CD4-positive, alpha-beta T cell treated with Interleukin-15 for 4 hours (primary cell): ENCODE data around the gene QRSL1.
"Not testable (repeated sequence)": the region's sequence is repeated elsewhere in the genome, so short reads cannot be mapped to it uniquely, and the experiment has no call there.

Experiments
- DNase-seq: peaks from one replicate; pipeline ENCODE4 v3.0.0-alpha.2; 2020; ENCODE audit warnings: low spot score

Gene QRSL1, protein sequence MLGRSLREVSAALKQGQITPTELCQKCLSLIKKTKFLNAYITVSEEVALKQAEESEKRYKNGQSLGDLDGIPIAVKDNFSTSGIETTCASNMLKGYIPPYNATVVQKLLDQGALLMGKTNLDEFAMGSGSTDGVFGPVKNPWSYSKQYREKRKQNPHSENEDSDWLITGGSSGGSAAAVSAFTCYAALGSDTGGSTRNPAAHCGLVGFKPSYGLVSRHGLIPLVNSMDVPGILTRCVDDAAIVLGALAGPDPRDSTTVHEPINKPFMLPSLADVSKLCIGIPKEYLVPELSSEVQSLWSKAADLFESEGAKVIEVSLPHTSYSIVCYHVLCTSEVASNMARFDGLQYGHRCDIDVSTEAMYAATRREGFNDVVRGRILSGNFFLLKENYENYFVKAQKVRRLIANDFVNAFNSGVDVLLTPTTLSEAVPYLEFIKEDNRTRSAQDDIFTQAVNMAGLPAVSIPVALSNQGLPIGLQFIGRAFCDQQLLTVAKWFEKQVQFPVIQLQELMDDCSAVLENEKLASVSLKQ

DNA sequence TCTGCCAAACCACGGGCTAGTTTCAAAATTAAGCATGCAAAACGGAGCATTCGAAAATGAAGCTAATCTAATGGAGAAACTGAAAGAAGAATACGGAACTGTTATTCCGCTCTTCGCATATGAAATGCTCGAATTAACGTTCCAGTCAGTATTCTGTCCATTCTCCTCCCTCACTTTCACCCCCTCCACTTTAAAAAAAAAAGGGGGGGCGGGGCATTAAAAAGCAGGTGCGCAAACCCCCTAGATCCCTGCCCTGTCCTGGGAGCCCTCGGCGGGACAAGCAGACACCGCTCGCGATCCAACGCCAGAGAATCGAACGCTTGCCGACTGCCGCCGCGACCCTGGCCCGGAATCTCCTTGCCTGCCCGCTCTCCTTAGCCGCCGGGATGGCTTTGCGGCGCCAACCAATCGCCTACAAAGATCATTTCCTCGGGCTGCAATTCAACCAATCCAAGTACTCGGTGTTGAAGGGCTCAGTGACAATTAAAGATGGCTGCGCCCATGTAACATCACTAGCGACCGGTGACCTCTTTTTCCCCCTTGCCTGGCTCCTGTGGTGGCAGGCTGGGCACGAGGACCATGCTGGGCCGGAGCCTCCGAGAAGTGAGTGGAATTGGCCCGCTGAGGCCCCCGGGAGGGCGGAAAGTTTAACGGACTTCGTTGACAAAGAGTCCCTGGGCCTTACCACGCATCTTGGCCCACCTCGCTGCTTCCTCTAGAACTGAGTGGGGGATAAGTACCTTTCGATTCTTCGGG is at the start of gene QRSL1, which contains the start of gene RTN4IP1:
Gene QRSL1, plus strand, starts transcription at position 476 of the 756 bp plus-strand sequence. Its CDS starts 104 bp downstream, at position 580.
Gene RTN4IP1, minus strand, starts transcription at position 396 of the 756 bp plus-strand sequence. CDS start 477 bp downstream, outside the sequence.
- peak; percentile 94 for DNase-seq

DNA sequence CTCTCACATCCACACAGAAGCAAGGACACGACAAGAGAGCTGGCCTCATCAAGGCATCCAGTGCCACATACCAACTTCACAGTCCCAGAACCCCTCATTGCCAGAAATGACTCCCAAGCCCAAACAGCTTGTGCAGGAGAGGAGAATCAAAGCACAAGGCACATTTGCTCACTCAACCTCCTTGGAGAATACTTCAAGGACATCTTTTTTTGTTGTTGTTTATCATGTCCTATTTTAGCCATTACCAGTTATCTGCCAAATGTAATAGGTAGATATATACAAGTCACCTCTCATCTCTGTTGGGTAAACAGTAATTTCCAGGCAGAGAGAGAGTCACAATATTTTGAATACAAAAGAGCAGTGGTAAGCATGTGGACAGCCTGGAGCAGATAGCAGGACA is 47.9 kb upstream of the QRSL1 start:
- no peak for DNase-seq

DNA sequence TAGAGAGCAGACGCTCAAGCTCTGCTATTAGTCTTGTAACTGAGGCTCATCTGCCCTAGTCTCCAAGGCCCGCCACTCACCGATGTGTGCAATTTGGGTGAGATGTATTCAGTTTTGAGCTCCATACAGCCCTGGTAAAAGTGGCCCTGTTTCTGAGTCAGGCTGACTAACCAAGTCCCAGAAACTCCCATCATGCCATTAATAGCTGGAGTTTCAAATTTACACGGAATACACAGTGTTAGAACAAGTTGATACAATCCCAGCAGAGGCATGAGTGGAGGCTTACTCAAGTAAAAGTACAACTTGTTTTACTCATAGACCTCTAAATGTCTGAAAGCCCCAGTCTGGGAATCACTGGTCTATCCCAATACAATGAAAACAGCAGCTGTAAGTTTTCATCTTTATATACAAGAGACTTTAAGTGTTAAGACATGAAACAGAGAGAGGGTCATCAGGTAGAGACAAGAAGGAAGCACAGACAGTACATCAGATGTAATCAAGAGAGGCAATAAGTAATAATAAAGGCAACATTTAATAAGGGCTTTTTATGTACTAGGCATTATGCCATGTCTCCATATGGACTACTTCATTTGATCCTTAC is 42.5 kb upstream of the QRSL1 start:
- no peak for DNase-seq

DNA sequence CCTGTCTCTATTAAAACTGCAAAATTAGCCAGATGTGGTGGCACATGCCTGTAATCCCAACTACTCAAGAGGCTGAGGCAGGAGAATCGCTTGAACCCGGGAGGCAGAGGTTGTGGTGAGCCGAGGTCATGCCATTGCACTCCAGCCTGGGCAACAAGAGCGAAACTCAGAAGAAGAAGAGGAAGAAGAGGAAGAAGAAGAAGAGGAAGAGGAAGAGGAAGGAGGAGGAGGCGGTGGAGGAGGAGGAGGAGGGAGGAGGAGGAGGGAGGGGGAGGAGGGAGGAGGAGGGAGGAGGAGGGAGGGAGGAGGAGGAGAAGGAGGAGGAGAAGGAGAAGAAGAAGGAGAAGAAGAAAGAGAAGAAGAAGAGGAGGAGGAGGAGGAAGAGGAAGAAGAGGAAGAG is 40.4 kb upstream of the QRSL1 start:
- DNase-seq, result not testable (repeated sequence)

DNA sequence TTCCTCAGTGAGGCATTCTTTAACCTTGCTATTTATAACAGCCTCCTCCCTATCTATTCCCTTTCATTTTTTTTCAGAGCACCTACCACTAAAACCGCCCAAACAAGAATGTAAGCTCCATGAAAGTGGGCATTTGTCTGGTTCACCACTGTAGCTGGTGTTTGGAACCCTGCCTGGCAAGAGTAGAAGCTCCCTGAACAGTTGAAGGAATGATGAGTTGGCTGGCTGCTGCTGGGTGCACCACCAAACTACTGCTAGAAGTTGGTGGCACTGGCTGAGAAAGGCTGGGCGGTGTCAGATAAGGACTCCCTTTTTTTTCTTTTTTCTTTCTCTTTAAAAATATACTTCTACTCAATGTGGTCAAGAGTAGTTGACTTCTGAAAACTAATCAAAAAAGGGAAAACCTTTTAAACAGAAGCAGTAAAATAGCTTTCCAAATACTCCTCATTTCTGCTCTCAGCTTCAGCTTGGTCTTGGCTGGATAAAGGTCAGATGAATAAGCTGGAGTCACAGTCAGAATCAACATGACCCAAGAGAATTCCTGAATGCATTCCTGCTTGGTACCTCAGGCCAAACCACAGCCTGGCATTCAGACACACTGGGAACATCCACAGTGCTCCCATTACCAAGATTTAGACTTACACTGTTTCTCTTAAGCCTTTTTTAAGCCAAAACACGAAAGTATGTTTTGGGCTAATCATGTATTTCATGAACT is 38.1 kb upstream of the QRSL1 start:
- DNase-seq, result no peak

DNA sequence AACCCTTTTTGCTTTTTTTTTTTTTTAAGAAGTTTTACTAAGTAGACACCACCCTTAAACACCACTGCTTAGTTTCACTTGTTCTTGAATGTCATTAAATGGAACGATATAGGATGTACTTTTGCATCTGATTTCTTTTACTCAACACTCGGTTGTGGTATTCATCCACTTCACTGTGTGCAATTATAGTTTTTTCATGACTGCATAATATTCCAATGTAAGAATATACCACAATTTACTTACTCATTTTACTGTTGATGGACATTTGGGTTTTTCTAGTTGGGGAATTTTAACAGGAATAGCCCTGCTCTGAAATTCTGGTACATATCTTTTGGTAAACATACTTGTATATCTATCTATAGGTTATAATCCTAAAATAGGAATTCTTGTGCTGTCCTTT is 29.9 kb upstream of the QRSL1 start:
- DNase-seq, result no peak

DNA sequence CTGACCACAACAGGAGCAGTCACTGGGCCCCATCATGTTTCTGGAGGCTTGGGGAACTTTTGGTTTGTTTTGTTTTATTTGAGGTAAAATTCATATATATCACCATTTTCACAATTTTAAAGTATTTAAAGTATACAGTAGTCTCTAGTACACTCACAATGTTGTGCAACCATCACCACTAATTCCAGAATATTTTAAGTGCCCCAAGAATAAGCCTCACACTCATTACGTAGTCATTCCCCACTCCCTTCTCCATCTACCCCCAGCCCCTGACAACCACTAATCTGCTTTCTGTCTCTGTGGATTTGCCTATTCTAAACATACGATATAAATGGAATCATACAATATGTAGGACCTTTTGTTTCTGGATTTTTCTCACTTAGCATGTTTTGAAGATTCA is 29.0 kb upstream of the QRSL1 start:
- DNase-seq, result no peak

DNA sequence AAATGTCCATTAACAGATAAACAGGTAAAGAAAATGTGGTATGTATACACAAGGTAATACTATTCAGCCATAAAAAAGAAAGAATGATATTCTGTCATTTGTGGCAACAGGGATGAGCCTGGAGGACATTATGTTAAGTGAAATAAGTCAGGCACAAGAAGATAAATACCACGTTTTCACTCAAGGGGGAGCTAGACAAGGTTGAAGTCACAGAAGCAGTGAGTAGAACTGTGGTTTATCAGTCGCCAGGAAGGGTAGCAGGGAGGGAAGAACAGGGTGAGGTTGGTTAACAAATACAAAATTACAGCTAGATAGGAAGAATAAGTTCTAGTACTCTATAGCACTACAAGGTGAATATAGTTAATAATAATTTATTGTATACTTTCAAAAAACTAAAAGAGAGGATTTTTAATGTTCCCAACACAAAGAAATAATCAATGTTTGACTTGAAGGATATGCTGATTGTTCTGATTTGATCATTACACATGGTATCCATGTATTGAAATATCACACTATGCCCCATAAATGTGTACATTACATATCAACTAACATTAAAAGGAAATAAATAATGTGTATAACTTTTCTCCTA is 21.2 kb upstream of the QRSL1 start:
- peak; percentile 62 for DNase-seq

DNA sequence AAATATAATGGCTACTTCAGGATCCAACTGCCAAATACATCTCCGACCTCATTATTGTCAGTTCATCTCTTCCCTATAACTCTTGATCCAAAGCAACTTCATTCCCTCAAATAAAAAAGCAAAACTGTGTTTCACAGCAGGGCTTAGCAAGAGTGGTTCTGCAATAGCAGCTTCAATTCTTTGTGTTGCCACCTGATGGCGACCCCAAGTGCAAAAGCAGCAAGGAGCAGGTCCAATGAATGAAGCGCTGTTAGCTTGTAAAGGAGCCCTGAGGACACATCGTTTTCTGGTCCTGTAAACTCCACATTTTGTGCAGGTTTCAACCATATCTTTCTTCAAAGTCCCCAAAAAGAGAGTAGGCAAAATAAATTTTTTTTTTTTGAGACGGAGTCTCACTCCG is 19.7 kb upstream of the QRSL1 start:
- no peak for DNase-seq

DNA sequence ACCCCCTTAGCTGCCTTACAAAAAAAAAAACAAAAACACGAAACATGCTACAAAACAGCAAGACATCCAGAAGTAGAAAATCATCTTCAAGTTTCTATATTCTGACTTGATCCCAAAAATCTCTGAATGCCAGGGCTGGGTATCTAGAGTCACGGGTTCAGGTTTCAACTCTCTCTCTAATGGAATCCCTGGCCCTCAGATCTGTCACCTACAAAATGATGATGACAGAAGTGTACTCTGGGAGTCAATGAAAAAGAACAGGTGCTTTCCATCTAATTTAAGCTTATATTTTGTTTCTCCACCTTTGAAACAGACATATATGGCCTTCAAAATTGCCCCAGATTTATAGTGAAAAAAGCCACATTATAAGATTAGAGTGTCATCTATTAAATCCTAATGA is 18.3 kb upstream of the QRSL1 start:
- no peak for DNase-seq

DNA sequence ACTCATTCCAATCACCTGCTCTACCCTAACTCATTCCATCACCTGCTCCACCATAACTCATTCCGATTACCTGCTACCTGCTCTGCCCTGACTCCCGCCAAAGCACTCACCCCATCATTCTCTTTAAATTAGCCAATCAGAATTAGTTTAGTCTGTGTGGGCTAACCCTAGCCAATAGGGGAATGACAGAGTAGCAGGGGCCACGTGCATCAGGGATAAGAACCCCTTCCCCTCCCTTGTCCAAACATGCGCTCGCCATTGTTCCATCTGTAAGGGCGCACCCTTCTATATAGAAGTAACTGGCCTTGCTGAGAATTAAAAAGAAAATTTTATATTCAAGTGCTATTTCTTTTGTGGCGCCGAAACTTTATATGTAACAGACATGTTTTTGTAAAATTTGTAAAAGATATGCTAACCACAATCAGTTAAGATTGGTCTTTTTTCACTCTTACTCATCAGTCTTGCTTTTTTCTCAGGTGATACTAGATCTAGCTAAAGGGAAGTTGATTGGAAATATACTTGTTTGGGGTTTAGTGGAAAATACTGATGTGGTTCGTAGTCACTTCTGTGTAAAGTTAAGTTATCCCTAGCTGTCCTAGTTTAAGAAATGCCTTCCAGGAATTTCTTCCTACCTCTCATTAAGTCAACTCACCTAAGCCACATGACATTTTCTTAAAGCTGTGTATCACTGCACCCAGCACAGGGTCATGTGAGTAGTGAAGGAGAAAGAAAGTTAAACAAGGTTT is 16.5 kb upstream of the QRSL1 start:
- DNase-seq, result no peak

DNA sequence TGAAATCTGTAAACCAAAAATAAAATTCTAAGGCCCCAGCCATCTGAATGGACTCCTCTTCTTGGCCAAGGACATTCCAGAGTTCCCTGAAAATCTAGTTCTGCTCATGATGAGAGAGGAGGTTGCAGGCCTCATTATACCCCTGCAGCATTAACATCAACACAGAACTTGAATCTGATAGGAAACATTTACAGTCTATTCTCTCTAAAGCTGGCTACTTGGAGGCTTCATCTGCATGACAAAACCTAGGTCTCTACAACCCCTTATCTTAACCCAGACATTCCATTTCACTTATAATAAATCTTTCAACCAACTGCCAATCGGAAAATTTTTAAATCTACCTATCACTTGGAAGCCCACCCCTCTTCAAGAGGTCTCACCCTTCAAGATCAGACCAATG is 15.8 kb upstream of the QRSL1 start:
- no peak for DNase-seq

DNA sequence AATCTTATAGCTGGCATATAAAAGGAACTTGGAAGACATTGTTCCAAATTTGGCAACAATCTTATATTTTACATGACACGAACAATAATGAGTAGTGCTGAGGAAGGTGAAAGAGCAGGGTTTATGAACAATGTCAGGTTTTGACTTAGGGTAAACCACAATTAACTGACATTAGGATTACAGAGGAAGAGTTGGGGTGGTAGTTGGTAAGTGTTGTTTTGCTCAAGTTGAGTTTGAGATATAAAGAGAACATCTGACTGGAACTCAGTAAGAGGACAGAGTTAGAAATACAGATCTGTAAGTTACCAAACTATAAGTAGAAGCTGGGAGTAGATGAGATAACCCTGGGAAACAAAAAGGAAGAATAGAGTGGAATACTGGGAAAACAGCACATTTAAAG is 15.2 kb upstream of the QRSL1 start:
- DNase-seq, result no peak

DNA sequence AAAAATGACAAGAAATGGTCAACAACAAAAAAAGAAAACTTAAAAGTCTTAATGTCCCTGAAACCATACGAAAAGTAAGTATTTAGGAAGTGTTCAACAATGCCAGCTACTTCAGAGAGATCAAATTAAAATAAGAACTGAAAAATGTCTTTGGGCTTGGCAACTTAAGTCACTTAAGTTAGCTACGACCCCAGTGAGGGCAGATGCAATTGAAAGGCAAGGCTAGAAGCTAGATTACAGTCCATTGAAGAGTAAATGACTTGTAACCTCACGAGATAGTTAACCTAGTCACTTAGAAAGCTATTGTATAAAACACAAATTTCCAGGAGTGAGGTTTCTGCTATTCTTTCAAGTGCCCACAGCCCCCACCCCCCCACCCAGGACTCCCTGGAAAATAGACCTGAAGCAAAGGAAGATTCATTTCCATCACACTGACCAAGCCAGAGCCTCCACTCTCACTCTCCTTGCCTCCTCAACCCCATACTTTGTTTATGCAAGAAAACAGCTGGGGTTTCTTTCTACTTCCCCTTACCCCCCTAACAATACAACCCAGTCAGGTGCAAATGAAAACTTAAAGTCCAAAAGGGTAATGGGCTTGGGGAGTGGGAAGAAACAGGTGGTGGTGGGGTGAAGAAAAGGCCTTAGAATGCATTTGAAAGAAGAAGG is 14.7 kb upstream of the QRSL1 start:
- DNase-seq, result no peak

DNA sequence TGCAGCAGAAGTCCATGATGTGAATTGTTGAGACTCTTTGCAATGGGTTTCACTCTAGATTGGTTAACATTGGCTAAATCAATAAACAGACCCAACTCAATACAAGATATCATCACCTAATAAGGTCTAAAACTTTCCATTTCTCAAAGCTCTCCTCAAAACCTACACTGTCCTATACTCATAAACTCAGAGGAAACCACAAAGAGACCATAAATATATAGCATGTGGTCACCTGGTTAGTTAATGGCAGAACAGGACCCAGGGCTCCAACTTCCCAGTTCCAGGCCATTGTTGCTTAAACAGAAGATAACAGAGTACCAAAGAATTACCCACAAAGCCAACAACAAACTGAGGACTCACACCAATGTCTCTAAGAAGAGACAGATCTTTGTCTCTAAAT is 12.1 kb upstream of the QRSL1 start:
- no peak for DNase-seq

DNA sequence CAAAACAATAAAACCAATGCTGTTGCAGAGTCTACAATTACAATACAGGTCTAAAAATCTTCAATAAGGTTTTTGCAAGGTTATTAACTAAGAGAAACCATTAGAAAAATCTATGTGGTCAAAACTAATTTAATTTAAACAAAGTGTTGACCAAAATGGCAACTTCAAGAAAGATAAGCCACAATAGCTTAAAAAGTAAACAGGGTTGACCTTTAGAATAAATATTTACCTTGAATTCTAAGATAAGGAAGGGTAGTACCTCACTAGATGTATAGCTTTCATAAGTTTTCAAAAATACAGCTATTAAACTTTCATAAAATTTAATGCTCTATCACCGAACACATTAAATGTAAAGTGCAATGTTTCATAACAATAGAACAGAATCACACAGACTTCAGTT is 11.5 kb upstream of the QRSL1 start:
- no peak for DNase-seq

DNA sequence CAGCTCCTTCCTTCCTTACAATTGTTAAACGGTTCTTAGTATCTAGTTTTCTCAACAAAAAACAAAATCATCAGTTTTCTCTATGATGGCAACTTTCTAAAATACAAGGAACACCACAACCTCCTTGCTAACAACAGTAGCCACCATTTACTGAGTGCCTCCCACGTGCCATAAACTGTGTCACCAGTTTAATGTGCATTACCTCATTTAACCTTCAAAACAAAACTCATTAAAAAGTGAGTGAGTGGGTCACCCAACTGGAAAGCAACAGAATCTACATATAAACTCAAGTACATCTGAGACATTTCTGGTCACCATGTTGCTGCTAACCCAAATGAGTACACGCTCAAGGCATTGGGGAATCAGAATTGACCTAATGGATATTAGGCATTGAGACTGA is 11.1 kb upstream of the QRSL1 start:
- DNase-seq, result no peak

DNA sequence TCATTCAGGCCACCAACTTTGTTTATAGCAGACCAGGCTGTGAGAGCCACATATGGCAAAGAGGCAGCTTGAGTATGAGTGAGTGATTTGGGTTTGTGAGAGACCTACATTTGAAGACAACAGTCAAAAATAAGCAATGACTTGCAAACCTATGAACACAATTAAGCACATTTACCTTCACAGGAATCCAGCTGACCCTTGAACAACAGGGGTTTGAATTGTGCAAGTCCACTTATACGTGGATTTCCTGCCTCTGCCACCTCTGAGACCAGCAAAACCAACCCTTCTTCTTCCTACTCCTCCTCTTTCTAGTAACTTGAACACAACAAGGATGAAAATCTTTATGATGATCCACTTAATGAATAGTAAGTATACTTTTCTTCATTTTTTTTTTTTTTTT is 10.2 kb upstream of the QRSL1 start:
- DNase-seq, result no peak

DNA sequence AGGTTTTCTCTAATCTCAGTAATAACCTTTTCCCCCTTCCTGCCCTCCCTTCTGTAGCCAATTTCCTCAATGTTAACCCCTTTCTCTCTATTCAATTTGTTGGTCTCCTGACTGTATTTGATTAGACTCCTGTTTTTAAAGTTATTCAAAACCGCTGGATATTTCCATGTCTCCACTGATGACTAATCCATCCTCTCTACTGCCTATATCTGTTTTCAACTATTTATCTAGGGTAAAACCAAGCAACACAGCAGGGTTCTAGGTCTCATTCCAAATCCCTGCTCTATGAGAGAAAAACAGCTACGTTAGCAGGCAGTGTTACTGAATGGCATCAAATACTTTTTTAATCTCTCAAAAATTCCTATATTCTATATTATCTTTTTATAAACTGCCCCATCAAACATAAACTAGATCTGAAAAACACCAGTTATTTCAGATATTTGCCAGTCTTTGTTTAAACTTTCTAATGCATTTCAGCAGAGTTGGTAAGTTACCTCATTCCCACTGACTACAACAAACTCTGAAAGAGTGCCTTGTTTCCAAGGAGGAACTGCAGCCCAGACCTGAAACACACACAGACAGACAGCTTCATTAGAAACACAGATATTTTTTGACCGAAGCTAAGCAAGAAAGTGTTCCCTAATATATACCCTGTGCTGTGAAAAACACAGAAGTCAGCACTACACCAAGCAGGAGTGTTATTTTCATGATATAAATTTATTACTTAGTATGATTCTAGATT is 8.3 kb upstream of the QRSL1 start:
- no peak for DNase-seq

DNA sequence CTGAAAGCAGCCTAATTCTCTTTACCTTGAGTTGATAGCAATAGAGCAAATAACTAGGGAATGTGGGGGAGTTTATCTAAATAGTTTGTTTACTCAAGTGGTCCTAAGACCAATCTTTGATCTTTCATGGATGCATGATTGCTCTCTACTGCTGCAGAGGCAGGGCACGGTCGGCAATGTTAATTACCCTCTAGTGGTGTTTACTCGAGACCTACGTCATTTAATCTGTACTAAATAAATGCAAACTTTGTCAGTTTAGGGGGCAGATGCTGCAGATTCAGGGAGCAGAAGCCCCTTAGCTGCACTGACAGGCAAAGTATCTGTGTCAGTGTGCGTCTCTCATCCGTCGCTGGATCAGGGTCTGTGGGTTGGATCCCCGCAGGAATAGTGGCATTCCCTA is 7.0 kb upstream of the QRSL1 start:
- DNase-seq, result no peak
